GM12874 (cell line): Measurements from ENCODE around the gene PIGM.

ENCODE experiments used
- TF ChIP-seq, protein P1 (sequence below): IDR thresholded peaks from 2 replicates; pipeline ENCODE4 v1.5.1; 2011; ENCODE audit warnings: low read depth, mild to moderate bottlenecking, control low read depth, low read length, moderate library complexity; ENCODE audit not compliant: insufficient read depth

PIGM gene

GRCh38 chr1:160066829-160067745, 35.3 kb upstream of the PIGM start:
- TF ChIP-seq, protein P1, sequence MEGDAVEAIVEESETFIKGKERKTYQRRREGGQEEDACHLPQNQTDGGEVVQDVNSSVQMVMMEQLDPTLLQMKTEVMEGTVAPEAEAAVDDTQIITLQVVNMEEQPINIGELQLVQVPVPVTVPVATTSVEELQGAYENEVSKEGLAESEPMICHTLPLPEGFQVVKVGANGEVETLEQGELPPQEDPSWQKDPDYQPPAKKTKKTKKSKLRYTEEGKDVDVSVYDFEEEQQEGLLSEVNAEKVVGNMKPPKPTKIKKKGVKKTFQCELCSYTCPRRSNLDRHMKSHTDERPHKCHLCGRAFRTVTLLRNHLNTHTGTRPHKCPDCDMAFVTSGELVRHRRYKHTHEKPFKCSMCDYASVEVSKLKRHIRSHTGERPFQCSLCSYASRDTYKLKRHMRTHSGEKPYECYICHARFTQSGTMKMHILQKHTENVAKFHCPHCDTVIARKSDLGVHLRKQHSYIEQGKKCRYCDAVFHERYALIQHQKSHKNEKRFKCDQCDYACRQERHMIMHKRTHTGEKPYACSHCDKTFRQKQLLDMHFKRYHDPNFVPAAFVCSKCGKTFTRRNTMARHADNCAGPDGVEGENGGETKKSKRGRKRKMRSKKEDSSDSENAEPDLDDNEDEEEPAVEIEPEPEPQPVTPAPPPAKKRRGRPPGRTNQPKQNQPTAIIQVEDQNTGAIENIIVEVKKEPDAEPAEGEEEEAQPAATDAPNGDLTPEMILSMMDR, result no peak

GRCh38 chr1:160064746-160065145, 33.0 kb upstream of the PIGM start:
- TF ChIP-seq, protein P1, result no peak

GRCh38 chr1:160064164-160064563, 32.4 kb upstream of the PIGM start:
- TF ChIP-seq, protein P1, result no peak

- TF ChIP-seq, protein P1, result no peak
These were observed 31.4 kb upstream of the PIGM start for GRCh38 chr1:160063176-160063575.

- TF ChIP-seq, protein P1, result no peak
These were observed 30.4 kb upstream of the PIGM start for GRCh38 chr1:160062230-160062532.

DNA sequence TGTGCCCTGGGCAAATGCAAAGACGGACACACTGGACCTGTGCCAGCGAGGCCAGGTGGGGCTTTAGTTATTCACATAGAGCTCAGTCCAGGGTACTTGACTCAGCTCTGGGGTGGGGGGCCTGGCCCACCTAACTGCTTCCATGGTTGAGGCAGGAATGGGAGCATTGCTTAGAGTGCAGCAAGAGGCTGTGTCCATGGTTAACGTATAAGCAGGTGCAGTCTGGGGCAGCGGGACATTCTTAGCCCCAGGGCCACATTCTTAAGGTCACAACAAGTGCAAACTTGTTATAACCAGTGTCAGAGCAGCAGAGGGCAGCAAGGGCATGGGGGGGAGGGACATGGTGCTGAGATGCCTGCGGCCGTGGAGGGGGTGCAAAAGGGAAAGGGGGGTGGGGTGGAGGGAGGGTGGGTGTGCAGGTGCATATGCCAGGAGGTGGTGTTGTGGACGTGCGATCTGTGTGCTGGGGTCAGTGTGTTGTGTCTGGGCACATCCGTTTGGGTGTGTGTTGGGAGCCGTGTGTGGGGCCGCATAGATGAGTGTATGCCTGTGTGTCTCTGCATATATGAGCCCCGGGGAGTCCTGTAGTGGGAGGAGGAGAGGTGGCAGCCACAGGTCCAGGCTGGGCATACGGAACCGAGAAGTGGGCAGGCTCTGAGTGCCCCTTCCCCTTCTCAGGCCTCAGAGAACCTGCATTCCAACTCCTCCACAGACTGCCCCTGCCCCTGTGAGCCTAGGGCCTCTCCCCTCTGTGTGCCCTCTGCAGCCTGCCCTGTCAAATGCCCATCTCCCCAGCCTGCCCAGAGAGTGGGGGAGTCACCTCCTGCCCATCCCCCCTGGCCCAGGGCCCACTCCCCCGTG, 29.8 kb upstream of the PIGM start:
- TF ChIP-seq, protein P1, result no peak

DNA sequence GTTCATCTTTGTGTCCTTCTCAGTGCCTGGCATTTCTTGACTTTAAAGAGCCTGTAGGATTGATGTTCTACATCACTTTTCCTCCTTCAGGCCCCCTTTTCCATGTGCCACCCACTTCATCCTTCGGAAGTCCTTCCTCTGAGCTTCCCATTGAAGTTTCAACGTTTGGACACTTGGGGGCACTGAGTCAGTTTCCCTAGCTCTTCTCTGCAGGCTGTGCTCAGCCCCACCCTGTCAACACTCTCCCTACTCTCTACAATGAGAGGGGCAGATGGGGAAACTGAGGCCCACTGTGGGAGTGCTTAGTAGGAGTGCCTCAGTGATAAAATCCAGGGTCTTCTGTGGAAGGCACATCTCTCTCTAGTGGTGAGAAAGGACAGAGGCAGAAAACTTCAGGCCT, 26.3 kb upstream of the PIGM start:
- TF ChIP-seq, protein P1, result no peak
